GM10248 (cell line): Measurements from ENCODE around the gene ALDH3A1.

Experiments used
- CTCF ChIA-PET: fragments of 300-600 bp; sonication (Branson Sonifier 250); formaldehyde crosslinking; extraction: SDS; loops from one replicate; lab custom pipeline; 2021; ENCODE audit warnings: antibody characterized with exemption; lab: Yijun Ruan, JAX
- POLR2A ChIA-PET: fragments of 350-650 bp; sonication (Branson Sonifier 250); formaldehyde crosslinking; extraction: SDS; loops from one replicate; lab custom pipeline; 2020; ENCODE audit warnings: antibody characterized with exemption; lab: Yijun Ruan, JAX
- DNase-seq: peaks from one replicate; pipeline ENCODE4 v3.0.0; 2012; ENCODE audit errors: extremely low spot score
- CTCF ChIP-seq: IDR thresholded peaks from 2 replicates; pipeline ENCODE4 v1.5.1; 2012; ENCODE audit warnings: mild to moderate bottlenecking, low read depth; ENCODE audit errors: extremely low read depth, missing control alignments, control extremely low read depth

ALDH3A1 gene

DNA sequence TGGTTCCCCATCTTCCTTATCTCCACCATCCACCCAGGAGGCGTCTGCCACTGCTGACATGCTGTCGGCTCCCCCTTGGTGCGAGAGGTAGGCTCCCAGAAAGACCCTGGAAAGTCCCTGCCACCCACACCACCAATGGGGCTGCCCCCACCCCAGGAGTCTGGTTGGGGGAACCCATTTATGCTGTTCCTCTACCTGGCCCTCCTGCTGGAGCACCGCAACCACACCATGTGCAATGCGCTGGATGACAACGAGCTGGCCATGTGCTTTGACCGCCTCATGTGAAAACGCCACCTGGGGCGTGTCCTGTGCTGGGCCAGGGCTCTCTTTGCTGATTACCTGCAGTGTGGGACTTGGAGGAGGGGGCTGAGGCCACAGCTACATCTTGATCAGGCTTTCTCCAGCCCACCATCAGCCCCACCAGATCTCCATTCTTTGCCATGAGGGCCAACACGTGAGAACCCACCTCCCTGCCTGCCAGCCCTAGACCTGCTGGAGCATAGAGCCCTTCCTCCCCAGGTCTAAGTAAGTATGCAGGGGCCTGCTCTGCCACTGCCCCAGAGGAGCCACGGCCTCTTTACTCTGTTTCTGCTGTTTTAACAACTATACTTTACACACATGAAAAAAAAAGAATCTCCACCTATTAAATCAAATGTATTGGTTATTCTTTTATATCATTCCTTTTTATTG lies 7.9 kb upstream of the ALDH3A1 start:
- TF ChIP-seq CTCF, result no peak
- peak; percentile 81 for DNase-seq
- ChIA-PET CTCF (interaction anchor here (1.0 to 12.8 kb wide), 6 partner anchors 9 to 243 kb away, joined by 3 to 162 read pairs (median 14); partner anchors contain the start of gene ALDH3A2), POLR2A (no interaction called here)

DNA sequence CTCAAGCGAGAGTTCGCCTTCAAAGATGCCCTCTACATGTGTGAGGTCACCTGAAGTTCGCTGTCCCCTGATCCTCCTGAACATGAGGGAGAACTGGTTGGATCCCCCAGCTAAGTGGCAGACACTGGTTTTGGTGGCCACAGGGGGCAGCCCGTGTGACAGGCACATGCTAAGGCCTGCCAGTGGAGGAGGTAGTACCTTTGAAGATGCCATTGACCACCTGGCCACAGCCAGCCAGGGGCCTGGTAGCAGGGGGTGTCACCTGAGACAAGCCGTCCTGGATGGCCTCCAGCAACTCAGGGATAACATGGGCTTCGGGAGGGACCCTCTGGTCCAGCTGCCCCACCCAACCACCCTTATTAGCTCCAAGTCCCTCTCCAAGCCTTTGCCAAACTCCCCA lies 7.3 kb upstream of the ALDH3A1 start:
- CTCF ChIA-PET, result interaction anchor here (1.0 to 12.8 kb wide), 6 partner anchors 9 to 107 kb away, joined by 3 to 162 read pairs (median 14); partner anchors contain the start of gene ALDH3A2
- POLR2A ChIA-PET, result no interaction called here
- DNase-seq, result no peak
- TF ChIP-seq CTCF, result no peak

GRCh38 chr17:19753661-19754463 lies 5.8 kb upstream of the ALDH3A1 start:
- POLR2A ChIA-PET, result interaction anchor here (0.6 kb wide), 1 partner anchor 129 kb away, joined by 6 read pairs; no protein-coding TSS in a partner anchor
- TF ChIP-seq CTCF, result no peak
- no peak for DNase-seq
- CTCF ChIA-PET, result interaction anchor here (1.2 to 12.8 kb wide), 6 partner anchors 8 to 262 kb away, joined by 3 to 162 read pairs (median 12); partner anchors contain the start of gene ALDH3A2

DNA sequence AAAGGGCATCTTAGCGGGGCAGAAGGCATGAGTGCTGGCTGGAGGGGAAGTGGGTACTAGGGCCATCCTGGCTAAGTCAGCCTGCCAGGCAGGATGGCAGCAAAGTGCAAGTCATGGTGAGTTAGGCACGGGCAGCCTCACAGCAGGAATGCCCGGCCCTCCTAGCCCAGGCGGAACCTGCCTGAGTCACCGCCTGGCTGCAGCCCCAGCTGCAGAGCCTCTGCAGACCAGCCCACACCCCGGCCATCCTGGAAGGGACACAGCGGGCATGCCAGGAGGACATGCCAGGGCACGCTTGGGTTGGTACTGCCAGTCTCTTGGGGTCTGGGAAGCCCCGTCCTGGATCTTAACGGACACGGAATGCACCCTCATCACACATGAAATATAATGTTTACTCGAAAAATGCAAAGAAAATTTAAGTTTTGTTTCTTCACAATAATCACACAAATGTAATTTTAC lies 5.0 kb upstream of the ALDH3A1 start:
- DNase-seq, result no peak
- ChIA-PET POLR2A (no interaction called here), CTCF (interaction anchor here (1.2 to 12.8 kb wide), 5 partner anchors 7 to 261 kb away, joined by 3 to 162 read pairs (median 21); partner anchors contain the start of gene ALDH3A2)
- TF ChIP-seq CTCF, result no peak

- POLR2A ChIA-PET, result interaction anchor here (0.5 kb wide), 1 partner anchor 236 kb away, joined by 3 read pairs; no protein-coding TSS in a partner anchor
- CTCF ChIA-PET, result interaction anchor here (1.0 to 12.8 kb wide), 8 partner anchors 7 to 431 kb away, joined by 3 to 162 read pairs (median 4); partner anchors contain the start of gene ALDH3A2
- no peak for TF ChIP-seq CTCF
- no peak for DNase-seq
Observed at GRCh38 chr17:19752216-19753050, 4.3 kb upstream of the ALDH3A1 start.

DNA sequence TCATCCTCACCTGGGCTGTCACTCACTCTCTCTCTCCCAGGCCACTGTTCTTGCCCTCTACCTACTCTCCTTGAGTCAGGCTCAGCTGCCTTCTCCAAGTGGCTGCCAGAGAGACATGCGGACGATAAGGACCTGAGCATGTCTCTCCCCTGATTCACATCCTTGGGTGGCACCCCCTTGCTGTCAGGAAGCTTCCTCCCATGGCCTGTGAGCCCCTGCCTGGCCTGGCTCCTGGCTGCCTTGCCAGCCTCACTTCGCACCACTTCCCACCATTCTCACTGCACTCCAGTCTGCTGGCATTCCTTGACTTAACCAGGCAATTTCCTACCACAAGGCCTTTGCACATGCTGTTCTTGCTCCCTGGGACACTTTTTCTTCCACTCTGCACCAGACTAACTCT lies 2.7 kb upstream of the ALDH3A1 start:
- no peak for TF ChIP-seq CTCF
- ChIA-PET POLR2A (no interaction called here), CTCF (interaction anchor here (1.4 to 12.8 kb wide), 3 partner anchors 9 to 430 kb away, joined by 3 to 162 read pairs (median 5); no protein-coding TSS in a partner anchor)
- no peak for DNase-seq
